NK-92 treated with Interleukin-12 subunit alpha and Interleukin-12 subunit beta, amount 100 ng/mL, for 24 hours (cell line): ENCODE results near the gene SERPINB11.
"Not testable (repeated sequence)": the region's sequence is repeated elsewhere in the genome, so short reads cannot be mapped to it uniquely, and the experiment has no call there.

Source experiments
- DNase-seq: peaks from one replicate; lab custom pipeline; 2025; lab: John Stamatoyannopoulos, UW

Gene SERPINB11

DNA sequence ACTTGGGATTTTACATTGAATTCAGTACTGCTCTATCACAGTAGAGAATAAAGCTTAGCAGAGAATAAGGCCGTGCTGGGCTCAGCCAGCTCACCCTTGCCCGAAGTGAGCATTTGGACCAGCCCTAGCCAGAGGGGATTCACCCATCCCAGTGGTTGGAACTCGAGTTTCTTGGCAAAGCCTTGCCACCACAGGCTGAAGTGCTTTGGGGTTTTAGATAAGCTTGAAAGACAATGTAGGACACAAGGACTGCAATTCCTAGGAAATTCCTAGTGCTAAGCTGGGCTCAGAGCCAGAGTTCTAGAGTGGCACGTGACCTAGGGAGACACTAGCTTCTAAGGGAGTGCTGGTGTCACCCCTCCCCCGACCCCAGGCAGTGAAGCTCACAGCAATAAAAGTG is 28.0 kb downstream of the SERPINB11 start:
- no peak for DNase-seq

DNA sequence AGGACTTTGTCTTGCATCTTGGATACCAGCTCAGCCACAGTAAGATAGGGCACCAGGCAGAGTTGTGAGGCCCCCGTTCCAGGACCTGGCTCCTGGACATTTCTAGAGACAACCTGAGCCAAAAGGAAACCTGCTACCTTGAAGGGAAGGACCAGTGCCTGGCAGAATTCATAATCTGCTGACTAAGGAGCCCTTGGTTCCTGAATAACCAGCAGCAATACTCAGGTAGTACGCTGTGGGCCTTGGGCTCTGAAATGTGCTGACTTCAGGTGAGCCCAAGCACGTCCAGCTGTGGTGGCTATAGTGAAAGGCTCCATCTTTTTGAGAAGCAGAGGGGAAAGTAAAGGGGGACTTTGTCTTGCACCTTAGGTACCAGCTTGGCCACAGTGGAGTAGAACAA is 28.5 kb downstream of the SERPINB11 start:
- no peak for DNase-seq

DNA sequence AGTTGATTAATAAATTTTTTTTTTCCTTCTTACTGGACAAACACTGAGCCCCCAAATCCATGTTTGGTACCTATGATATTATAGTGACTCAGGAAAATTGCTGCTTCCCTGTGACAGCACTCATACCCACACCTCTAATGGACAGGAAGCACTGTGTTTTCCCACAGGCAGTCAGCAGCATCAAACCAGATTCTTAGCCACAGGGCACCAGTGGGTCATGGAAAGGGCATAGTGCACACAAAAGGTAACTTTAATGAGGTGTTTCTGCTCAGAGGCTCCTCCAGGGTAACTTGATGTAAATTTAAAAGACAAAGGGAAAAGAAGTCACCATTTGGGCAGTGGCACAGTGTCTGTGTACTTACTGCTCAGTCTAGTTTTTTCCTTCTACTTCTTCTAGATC is 34.1 kb downstream of the SERPINB11 start:
- no peak for DNase-seq

DNA sequence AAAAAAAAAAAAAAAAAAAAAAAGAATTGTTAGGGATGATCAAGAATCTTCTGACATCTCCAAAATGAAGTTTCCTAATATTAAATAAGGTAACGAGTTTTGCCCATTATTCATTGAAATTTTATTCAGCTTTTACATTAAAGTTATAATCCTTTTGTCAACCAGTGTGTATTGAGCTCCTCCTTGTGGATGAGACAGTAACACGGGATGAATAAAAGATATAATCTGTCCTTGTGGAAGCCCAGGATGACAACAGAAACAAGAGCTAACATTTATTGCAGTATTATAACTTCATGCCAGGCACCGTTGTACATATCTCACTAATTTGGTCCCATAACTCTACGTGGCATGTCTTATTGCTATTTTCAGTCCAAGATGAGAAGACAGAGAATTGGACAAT is 39.0 kb downstream of the SERPINB11 start:
- DNase-seq, result no peak

DNA sequence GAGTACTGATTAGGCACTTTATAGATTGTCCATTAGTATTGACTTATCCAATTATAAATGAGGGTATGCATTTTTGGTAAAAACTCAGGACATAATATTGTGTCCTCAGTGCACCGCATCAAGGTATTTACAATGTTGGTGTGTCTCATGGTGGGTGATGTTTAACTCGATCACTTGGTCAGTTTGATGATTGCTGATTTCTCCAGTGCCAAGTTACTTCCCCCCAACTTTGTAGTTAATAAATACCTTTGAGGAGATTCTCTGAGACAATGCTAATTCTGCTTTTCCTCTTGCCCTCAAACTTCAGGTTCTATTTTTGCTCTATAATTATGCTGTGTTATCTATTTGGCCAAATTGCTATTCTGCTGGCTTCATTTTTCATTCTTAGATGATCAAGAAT is 44.2 kb downstream of the SERPINB11 start:
- DNase-seq, result no peak

DNA sequence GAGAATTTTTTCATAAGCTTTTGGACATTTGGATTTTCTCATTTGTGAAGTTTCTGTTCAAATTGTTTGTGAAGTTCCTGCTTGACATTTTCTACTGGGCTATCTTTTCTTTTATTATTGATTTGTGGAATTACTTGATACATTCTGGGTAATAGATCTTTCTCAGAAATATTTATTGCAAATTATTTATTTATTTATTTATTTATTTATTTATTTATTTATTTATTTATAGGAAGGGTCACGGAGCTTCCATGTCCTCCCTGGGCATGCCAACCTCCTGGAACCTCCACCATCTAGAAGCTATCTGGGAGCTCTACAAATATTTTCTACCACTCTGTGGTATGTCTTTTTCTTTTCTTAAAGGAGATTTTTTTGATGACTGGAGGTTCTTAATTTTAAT is 46.7 kb downstream of the SERPINB11 start:
- DNase-seq, result no peak

DNA sequence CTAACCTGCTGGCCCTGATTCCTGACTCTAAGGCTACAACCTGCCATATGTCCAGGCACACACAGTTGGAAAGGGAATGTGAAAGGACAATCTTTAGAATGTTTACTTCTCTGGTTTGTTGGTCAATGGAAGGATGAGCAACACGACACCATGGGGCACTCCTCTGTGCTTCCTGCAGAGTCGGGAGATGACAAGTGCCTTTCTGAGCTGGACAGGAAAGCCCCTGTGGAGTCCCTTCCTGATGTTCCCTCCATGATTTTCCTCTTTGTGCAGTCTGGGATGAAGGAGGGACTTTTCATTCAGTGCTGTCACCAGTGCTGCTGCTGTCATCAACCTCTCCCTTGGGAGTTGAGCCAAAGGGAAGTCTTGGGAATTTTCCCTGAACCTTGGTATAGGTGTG is 49.9 kb downstream of the SERPINB11 start:
- DNase-seq, result no peak

DNA sequence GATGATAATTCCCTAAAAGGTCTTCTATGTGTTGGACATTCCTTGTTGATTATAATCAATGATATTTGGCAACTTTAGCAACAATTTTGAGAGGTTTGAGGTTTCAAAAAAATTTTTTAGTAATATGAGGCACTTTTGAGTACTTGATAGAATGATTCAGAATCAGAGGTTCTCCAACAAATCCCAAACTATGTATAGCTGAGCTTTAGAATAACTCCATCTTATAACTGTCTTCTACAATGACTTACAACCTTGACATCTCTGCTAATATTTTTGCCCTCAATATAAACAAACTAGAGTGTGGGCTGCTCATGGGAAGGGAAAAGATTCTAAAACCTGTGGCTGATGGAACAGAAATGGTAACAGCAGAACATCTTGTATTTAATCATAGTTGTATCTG is 50.9 kb downstream of the SERPINB11 start:
- DNase-seq, result no peak

DNA sequence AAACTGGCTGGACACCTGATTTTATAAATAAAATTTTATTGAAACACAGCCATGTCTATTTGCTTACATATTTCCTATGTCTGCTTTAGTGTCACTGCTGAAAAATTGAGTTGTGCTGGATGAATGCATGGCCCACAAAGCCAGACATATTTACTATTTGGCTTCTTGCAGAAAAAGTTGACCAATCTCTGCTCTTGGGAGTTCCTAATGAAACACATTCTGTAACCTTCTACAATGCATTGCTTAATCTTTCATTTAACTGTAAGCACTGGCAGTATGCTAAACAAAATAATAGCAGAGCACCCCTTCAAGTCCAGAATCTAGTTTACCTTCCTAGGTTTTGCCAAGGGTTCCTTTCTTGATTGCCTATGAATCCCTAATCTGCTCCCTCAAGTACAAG is 54.8 kb downstream of the SERPINB11 start:
- DNase-seq, result no peak

DNA sequence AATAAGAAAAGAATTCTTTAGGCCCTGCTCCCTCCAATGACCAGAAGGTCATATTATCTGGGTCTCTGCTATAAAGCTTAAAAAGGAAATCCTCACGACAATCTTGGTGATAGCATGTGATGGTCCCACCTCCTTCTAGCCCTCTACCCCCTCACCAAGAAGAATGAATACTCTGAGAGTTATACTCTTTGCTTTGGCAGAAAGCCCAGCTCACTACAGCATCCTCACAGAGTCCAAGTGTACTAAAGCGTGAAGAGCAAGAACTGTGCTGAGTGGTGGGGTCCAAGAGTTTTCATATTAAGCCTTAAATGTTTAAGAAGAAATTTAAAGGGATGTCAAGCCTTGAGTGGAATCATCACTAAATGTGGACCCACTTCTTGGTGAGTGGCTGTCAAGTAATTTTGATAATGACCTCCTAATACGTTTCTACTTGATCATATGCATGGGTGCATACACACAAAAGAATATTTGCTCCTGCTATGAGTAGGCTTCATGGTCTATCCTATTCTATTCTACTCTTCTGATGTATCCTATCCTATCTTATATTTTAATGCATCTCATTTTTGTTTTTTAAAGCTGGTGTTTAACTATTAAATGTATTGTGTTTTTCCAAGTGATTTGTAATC is 56.0 kb downstream of the SERPINB11 start:
- DNase-seq, result no peak

DNA sequence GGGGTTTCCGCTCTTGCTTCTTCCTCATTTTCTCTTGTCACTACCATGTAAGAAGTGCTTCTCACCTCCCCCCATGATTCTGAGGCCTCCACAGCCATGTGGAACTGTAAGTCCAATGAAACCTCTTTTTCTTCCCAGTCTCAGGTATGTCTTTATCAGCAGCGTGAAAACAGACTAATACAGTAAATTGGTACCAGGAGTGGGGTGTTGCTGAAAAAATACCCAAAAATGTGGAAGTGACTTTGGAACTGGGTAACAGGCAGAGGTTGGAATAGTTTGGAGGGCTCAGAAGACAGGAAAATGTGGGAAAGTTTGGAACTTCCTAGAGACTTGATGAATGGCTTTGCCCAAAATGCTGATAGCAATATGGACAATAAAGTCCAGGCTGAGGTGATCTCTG is 57.0 kb downstream of the SERPINB11 start:
- not testable (repeated sequence) for DNase-seq

DNA sequence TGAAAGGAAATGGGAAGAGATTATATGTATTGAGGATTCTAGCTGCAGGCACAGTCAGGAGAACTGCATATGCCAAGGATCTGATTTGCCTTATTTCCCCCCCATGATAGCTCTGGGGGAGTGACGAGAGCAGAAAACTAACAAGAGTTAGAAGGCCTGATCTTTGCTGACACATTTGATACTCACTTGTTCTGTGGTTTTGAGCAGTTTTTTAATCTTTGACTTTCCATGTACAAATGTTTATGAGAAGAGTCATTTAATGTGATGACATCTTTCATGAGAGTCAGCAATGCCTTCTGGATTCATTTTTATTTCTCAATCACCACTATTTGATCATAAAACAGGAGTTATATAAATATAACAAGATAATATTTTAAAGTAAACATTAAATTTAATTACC is 59.8 kb downstream of the SERPINB11 start:
- DNase-seq, result no peak

DNA sequence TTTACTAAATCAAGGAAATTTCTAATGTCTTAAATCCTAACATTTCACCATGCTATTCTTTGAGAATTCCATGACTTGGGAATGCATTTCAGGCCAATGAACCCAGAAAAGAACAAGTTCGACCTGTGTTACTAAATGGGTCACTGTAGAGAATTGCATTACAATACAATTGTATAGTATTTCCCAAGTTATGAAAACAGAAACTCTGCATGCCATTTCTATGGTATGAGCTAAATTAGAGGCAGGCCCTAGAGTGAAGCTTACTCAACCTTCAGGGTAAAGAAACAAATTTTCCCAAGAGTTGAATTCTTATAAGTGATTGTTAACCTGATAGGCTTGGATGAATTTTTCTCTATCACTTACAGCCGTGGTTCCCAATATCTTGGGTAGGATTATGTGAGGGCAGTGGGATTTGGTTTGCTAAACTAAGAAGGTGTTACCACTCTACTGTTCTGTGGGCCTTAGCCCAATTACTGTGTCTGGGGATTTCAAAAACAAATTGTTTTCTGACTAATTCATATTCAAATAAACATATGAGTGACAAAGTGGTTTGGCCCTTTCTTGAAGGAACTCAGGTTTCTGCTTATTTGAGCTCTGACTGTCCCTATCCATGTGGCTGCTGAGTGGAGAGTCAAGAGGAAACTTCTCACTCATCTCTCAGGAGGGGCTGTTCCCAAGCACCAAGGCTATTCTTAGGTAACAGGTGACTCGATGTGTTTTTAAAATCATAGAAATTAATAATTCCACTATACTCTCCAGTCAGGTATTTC is 61.3 kb downstream of the SERPINB11 start:
- no peak for DNase-seq

DNA sequence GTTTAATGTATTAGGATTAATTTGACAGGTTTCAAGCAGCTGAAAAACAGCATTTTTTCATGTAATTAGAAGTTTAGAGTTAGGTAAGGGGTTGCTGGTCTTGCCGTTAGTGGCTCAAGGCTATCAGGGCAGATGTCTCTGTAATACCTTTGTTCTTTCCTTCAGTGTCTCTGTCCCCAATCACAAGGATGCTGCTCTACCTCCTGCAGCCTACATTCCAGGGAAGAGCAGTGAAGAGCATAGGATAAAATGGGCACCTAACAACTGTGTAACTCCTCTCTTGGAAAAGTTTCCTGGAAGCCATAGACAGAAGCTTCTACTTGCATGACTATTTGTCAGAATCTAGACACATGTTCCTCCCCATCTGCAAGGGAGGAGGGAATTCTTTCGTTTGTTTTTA is 63.1 kb downstream of the SERPINB11 start:
- no peak for DNase-seq
